HCT116 (cell line): ENCODE data around the gene CFAP54. TPM values are rescaled to one million over a fixed set of nuclear protein-coding genes. Genes with fewer than 3 reads are reported as not detected.
A peak's percentile ranks its signal among the peaks of the same experiment; 100 is the strongest.

Source experiments
- ATAC-seq: fragments of 200-7000 bp; cut with Tn5 transposase; 2 replicates; pipeline ENCODE4 v1.9.1; 2020; ENCODE audit warnings: mild to moderate bottlenecking, moderate library complexity
- BruUV-seq: library from RNA; stranded (reverse); fragments of 400-500 nt; replicated peaks from 2 replicates; lab custom pipeline; 2021; lab: Mats Ljungman, UMichigan
- CTCF ChIA-PET: fragments of 300-600 bp; sonication (Branson Sonifier 250); formaldehyde crosslinking; loops from one replicate; lab custom pipeline; 2021; ENCODE audit warnings: antibody characterized with exemption; lab: Charles Lee
- POLR2A ChIA-PET: fragments of 300-600, 350-600 bp; sonication (Branson Sonifier 250); formaldehyde crosslinking; loops from one replicate; lab custom pipeline; 2021; ENCODE audit warnings: antibody characterized with exemption; lab: Charles Lee
- RAD21 ChIA-PET, 2 experiments: fragments of 300-600 bp; sonication (Branson Sonifier 250); formaldehyde crosslinking; loops; one replicate each; lab custom pipeline; 2023; ENCODE audit warnings: low total read pairs in 2 of 2; ENCODE audit not compliant: uncharacterized antibody in 2 of 2, unreplicated experiment in 2 of 2, low non-redundant PET in 1 of 2; lab: Charles Lee
- DNase-seq: peaks from one replicate; pipeline ENCODE4 v3.0.0-alpha.2; 2010; ENCODE audit warnings: low read depth, low spot score
- H2AFZ ChIP-seq: fragments of 200-600 bp; shearing (Covaris generic), sonication (generic); 2 replicates; pipeline ENCODE4 v1.6.1; 2017; ENCODE audit warnings: low read depth, mixed run types, mixed read lengths, antibody characterized with exemption, low read length; ENCODE audit not compliant: poor library complexity, severe bottlenecking
- H3K27ac ChIP-seq: 2 replicates; pipeline ENCODE4 v1.5.1; 2012; ENCODE audit warnings: low read depth, low read length
- H3K27me3 ChIP-seq: fragments of 200-600 bp; sonication (generic); 2 replicates; pipeline ENCODE4 v1.6.1; 2016; ENCODE audit warnings: mixed run types, low read length, mixed read lengths; ENCODE audit not compliant: insufficient read depth
- H3K36me3 ChIP-seq, 2 experiments: fragments of 200-500 bp in 1 of 2; fragments of 200-600 bp in 1 of 2; sonication (Bioruptor generic) in 1 of 2; sonication (generic) in 1 of 2; 2 replicates each; pipeline versions ENCODE4 v1.5.1 to v1.6.1; 2014 to 2016; ENCODE audit warnings: low read length in 2 of 2, inconsistent platforms in 1 of 2, mixed read lengths in 1 of 2, mixed run types in 1 of 2; ENCODE audit not compliant: insufficient read depth in 2 of 2, control insufficient read depth in 1 of 2
- H3K4me1 ChIP-seq, 2 experiments: fragments of 200-600 bp in 1 of 2; sonication (generic) in 1 of 2; 2 replicates each; pipeline versions ENCODE4 v1.5.1 to v1.6.1; 2012 to 2017; ENCODE audit warnings: low read length in 2 of 2, inconsistent platforms in 1 of 2, mild to moderate bottlenecking in 1 of 2, mixed read lengths in 1 of 2, mixed run types in 1 of 2, moderate library complexity in 1 of 2; ENCODE audit not compliant: insufficient read depth in 2 of 2, control insufficient read depth in 1 of 2
- H3K4me2 ChIP-seq: fragments of 200-600 bp; sonication (generic); 2 replicates; pipeline ENCODE4 v1.6.1; 2017; ENCODE audit warnings: mixed run types, low read length, mixed read lengths
- H3K4me3 ChIP-seq, 2 experiments: fragments of 200-600 bp in 1 of 2; sonication (generic) in 1 of 2; replicated peaks in 1 of 2; 2 replicates each; pipeline ENCODE4 v1.5.1; 2011 to 2016; ENCODE audit warnings: low read length in 2 of 2, control low read depth in 1 of 2, low read depth in 1 of 2, mild to moderate bottlenecking in 1 of 2, mixed read lengths in 1 of 2, mixed run types in 1 of 2
- H3K79me2 ChIP-seq: fragments of 200-600 bp; sonication (generic); 2 replicates; pipeline ENCODE4 v1.6.1; 2017; ENCODE audit warnings: mild to moderate bottlenecking, mixed run types, low read length, moderate library complexity, mixed read lengths; ENCODE audit not compliant: insufficient read depth
- H3K9ac ChIP-seq: fragments of 200-600 bp; sonication (generic); 2 replicates; pipeline ENCODE4 v1.6.1; 2016; ENCODE audit warnings: low read length, mixed read lengths
- H3K9me2 ChIP-seq: fragments of 200-600 bp; sonication (generic), shearing (Covaris generic); 2 replicates; pipeline ENCODE4 v1.6.1; 2017; ENCODE audit warnings: mixed run types, mild to moderate bottlenecking, moderate library complexity; ENCODE audit not compliant: insufficient read depth
- H3K9me3 ChIP-seq, 2 experiments: fragments of 200-500 bp in 1 of 2; fragments of 200-600 bp in 1 of 2; sonication (Bioruptor generic) in 1 of 2; sonication (generic) in 1 of 2; 2 replicates each; pipeline ENCODE4 v1.6.1; 2014 to 2017; ENCODE audit warnings: low read length in 2 of 2, mixed read lengths in 2 of 2, inconsistent platforms in 1 of 2, low read depth in 1 of 2, mild to moderate bottlenecking in 1 of 2, mixed run types in 1 of 2, moderate library complexity in 1 of 2; ENCODE audit not compliant: control insufficient read depth in 1 of 2, insufficient read depth in 1 of 2
- H4K20me1 ChIP-seq: fragments of 200-600 bp; sonication (generic), shearing (Covaris generic); 2 replicates; pipeline ENCODE4 v1.6.1; 2017; ENCODE audit warnings: mixed run types, mild to moderate bottlenecking, moderate library complexity; ENCODE audit not compliant: insufficient read depth
- ATF3 ChIP-seq: IDR thresholded peaks from 2 replicates; pipeline ENCODE4 v1.6.1; 2012
- CBX3 ChIP-seq: IDR thresholded peaks from 2 replicates; pipeline ENCODE4 v1.6.1; 2012; ENCODE audit warnings: low read depth
- CTCF ChIP-seq, 3 experiments: fragments of 200-600 bp in 1 of 3; sonication (generic) in 1 of 3; IDR thresholded peaks in 2 of 3; conservative IDR thresholded peaks in 1 of 3; 2 replicates each; pipeline ENCODE4 v1.5.1; 2012 to 2017; ENCODE audit warnings: low read depth in 2 of 3, low read length in 2 of 3, antibody characterized with exemption in 1 of 3, borderline replicate concordance in 1 of 3, control low read depth in 1 of 3, mild to moderate bottlenecking in 1 of 3, mixed read lengths in 1 of 3, mixed run types in 1 of 3, moderate library complexity in 1 of 3; ENCODE audit not compliant: insufficient read depth in 1 of 3
- POLR2A ChIP-seq: IDR thresholded peaks from 2 replicates; pipeline ENCODE4 v1.7.0; 2011; ENCODE audit warnings: borderline replicate concordance; ENCODE audit not compliant: insufficient read depth, insufficient read length; ENCODE audit errors: extremely low read depth
- RAD21 ChIP-seq: IDR thresholded peaks from 2 replicates; pipeline ENCODE4 v1.6.1; 2012; ENCODE audit warnings: low read depth, mild to moderate bottlenecking
- SIN3A ChIP-seq: IDR thresholded peaks from 2 replicates; pipeline ENCODE4 v1.6.1; 2012; ENCODE audit warnings: low read depth
- SP1 ChIP-seq: IDR thresholded peaks from 2 replicates; pipeline ENCODE4 v1.6.1; 2012; ENCODE audit warnings: low read depth
- TCF7L2 ChIP-seq: IDR thresholded peaks from 2 replicates; pipeline ENCODE4 v1.7.0; 2011; ENCODE audit warnings: borderline replicate concordance, inconsistent platforms; ENCODE audit not compliant: insufficient read depth, insufficient read length; ENCODE audit errors: extremely low read depth
- ZBTB33 ChIP-seq: IDR thresholded peaks from 2 replicates; pipeline ENCODE4 v1.6.1; 2011; ENCODE audit warnings: mild to moderate bottlenecking, low read length, moderate library complexity; ENCODE audit not compliant: insufficient replicate concordance; ENCODE audit errors: extremely low read depth
- ZFX ChIP-seq: fragments of 450-650 bp; IDR thresholded peaks from 2 replicates; pipeline ENCODE4 v1.6.1; 2017
- intact Hi-C: fragments of 100-400 bp; cut with micrococcal nuclease; formaldehyde crosslinking; loops from 2 replicates; pipeline ENCODE4 v1.10.0; 2022
- total RNA-seq: library from RNA; stranded (reverse); gene quantifications from one replicate; pipeline ENCODE4 v1.2.1, GENCODE V29; 2021; ENCODE audit not compliant: unreplicated experiment
- TF ChIP-seq, protein P1 (sequence below): IDR thresholded peaks from 2 replicates; pipeline ENCODE4 v1.6.1; 2012; ENCODE audit warnings: low read depth

The CFAP54 gene
- total RNA-seq, 1 experiment from 2014 or later, result 0.25 TPM

DNA sequence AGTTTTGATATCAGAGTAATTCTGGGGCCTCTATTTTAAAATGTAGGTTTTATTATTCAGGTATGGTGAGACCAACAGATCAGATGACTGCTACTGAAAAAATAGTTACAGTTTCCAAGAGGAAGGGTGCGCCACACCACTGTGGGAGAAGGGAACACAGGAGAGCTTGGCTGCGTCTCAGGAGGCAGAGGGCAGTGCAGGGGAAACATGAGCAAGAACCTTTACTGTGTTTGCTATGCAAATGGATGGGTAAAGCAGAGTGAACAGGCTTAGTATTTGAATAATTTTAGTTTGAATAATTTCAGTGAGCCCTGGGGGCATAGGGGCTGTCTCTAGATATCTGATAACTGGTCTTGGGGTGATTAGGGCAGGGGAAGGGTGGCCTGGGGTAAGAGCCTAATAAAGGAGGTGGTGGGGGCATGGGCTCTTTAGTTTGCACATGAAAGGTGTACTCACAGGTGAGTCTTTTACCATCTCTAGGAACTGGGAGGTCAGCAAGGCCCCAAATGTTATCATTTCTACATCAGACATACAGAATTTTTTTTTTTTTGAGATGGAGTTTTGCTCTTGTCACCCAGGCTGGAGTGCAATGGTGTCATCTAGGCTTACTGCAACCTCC lies 220.9 kb downstream of the CFAP54 start:
- ChIA-PET CTCF (no interaction called here), RAD21 (no interaction called here), POLR2A (no interaction called here)
- ATAC-seq (no peak), DNase-seq (no peak)
- Histone ChIP-seq H4K20me1 (no peaks in the 10 kb centered on the region), H3K9ac (no peak overlapping the region), H3K4me1 (no peaks in the 10 kb centered on the region), H3K79me2 (no peaks in the 10 kb centered on the region), H3K27me3 (peaks cover 17% of the 10 kb centered on the region; the same call in 1 of the 2 replicates), H3K9me2 (no peaks in the 10 kb centered on the region), H3K36me3 (no peaks in the 10 kb centered on the region), H3K9me3 (no peaks in the 10 kb centered on the region), H3K4me3 (no peak overlapping the region), H2AFZ (no peak overlapping the region), H3K27ac (no peak overlapping the region), H3K4me2 (no peak overlapping the region)
- intact Hi-C loops, result no loop called here
- peak; percentile 15; the same call in 1 of the 2 replicates for TF ChIP-seq RAD21
- TF ChIP-seq ZFX, result no peak
- BruUV-seq, result no TSS peak

- POLR2A ChIA-PET, result no interaction called here
- no peaks in the 10 kb centered on the region for H3K4me1 ChIP-seq
- ATAC-seq (no peak), DNase-seq (no peak)
- H2AFZ ChIP-seq, result no peak overlapping the region
- intact Hi-C loops, result no loop called here
- H3K4me2 ChIP-seq, result no peak overlapping the region
- peaks cover 23% of the 10 kb centered on the region for H3K27me3 ChIP-seq
- no peak overlapping the region for H3K27ac ChIP-seq
- RAD21 ChIA-PET, result no interaction called here
- H4K20me1 ChIP-seq, result no peaks in the 10 kb centered on the region
- no TSS peak for BruUV-seq
- no peaks in the 10 kb centered on the region for H3K79me2 ChIP-seq
- CTCF ChIA-PET, result no interaction called here
- no peaks in the 10 kb centered on the region for H3K9me3 ChIP-seq
- no peak overlapping the region for H3K9ac ChIP-seq
- no peaks in the 10 kb centered on the region for H3K36me3 ChIP-seq
- no peaks in the 10 kb centered on the region for H3K9me2 ChIP-seq
- H3K4me3 ChIP-seq, result no peak overlapping the region
- no peak for TF ChIP-seq POLR2A
- no peak for TF ChIP-seq SIN3A
- TF ChIP-seq RAD21, result no peak
- TF ChIP-seq, protein P1, sequence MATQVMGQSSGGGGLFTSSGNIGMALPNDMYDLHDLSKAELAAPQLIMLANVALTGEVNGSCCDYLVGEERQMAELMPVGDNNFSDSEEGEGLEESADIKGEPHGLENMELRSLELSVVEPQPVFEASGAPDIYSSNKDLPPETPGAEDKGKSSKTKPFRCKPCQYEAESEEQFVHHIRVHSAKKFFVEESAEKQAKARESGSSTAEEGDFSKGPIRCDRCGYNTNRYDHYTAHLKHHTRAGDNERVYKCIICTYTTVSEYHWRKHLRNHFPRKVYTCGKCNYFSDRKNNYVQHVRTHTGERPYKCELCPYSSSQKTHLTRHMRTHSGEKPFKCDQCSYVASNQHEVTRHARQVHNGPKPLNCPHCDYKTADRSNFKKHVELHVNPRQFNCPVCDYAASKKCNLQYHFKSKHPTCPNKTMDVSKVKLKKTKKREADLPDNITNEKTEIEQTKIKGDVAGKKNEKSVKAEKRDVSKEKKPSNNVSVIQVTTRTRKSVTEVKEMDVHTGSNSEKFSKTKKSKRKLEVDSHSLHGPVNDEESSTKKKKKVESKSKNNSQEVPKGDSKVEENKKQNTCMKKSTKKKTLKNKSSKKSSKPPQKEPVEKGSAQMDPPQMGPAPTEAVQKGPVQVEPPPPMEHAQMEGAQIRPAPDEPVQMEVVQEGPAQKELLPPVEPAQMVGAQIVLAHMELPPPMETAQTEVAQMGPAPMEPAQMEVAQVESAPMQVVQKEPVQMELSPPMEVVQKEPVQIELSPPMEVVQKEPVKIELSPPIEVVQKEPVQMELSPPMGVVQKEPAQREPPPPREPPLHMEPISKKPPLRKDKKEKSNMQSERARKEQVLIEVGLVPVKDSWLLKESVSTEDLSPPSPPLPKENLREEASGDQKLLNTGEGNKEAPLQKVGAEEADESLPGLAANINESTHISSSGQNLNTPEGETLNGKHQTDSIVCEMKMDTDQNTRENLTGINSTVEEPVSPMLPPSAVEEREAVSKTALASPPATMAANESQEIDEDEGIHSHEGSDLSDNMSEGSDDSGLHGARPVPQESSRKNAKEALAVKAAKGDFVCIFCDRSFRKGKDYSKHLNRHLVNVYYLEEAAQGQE, result no peak
- TF ChIP-seq SP1, result no peak
- no peak for TF ChIP-seq TCF7L2
- TF ChIP-seq ZBTB33, result no peak
- no peak for TF ChIP-seq CBX3
- no peak for TF ChIP-seq ATF3
- no peak for TF ChIP-seq CTCF (IDR thresholded peaks at IDR 0.05 in 2 of 3, conservative IDR thresholded peaks at IDR 0.05 in 1 of 3; ENCODE audit: borderline replicate concordance in 1 of 3, insufficient read depth in 1 of 3, low read depth in 2 of 3, low read length in 2 of 3)
- no peak for TF ChIP-seq ZFX
Observed at GRCh38 chr12:96711364-96711763, 222.0 kb downstream of the CFAP54 start.
